ENCODE data around the gene SMYD3.
"Not testable (repeated sequence)": the region's sequence is repeated elsewhere in the genome, so short reads cannot be mapped to it uniquely, and the experiment has no call there.

The SMYD3 gene

DNA sequence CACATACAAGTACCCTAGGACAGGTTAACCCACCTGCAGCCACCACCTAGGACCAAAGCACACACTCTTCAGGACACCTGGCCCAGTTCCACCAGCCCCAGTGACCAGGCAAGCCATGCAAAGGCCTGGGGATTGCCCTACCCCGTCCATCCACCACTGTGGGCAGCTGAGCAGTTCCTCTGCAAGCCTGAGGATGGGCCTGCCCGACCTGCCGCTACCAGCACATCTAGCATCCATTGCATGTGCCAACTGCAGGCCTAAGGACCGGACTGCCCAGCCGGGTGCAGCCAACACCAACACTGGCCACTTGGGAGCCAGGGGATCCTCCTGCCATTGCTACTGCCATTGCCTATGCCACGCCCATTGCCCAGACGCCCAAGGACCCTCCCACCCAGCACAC is 558.3 kb downstream of the SMYD3 start:
- H3K4me1 ChIP-seq (ENCODE audit: control insufficient read depth in 1 of 2, insufficient read depth in 2 of 2, low read length in 2 of 2), result no peaks in the 10 kb centered on the region
- no peaks in the 10 kb centered on the region for H3K27me3 ChIP-seq (ENCODE audit: low read depth, low read length)
- H3K4me3 ChIP-seq (ENCODE audit: low read depth in 1 of 2, low read length in 2 of 2), result no peak overlapping the region
- H3K36me3 ChIP-seq (ENCODE audit: control insufficient read depth in 1 of 2, insufficient read depth in 2 of 2, low read length in 2 of 2), result no peaks in the 10 kb centered on the region
- no peak overlapping the region for H3K27ac ChIP-seq (ENCODE audit: low read length)
- H3K9me3 ChIP-seq (ENCODE audit: control insufficient read depth in 1 of 2, low read length in 2 of 2), result peaks cover 0 to 5% of the 10 kb centered on the region in 2 donors

DNA sequence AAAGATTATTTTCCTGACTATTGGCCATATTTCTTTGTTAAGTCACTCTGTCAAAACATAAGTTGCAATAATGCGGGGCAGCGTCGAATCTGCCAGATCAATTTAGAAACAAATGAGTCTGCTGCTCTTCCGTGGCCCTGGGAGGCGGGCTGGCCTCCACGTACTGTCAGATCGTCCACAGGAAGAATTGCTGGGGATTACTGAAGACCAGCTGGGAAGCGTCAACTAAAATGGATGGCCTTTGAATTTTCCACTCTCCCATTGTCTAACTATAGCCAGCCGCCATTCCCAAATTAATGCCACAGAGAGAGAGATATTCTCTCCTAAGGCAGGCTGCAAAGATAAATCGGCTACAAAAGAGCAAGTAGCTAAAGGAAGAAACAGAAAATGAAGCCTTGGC is 560.2 kb downstream of the SMYD3 start:
- Histone ChIP-seq H3K4me3 (ENCODE audit: low read depth in 1 of 2, low read length in 2 of 2) (peak overlapping the region; percentile 33 to 35), H3K27ac (ENCODE audit: low read length) (peak overlapping the region; percentile 13), H3K9me3 (ENCODE audit: control insufficient read depth in 1 of 2, low read length in 2 of 2) (peaks cover 0 to 5% of the 10 kb centered on the region in 2 donors), H3K27me3 (ENCODE audit: low read depth, low read length) (no peaks in the 10 kb centered on the region), H3K36me3 (ENCODE audit: control insufficient read depth in 1 of 2, insufficient read depth in 2 of 2, low read length in 2 of 2) (no peaks in the 10 kb centered on the region), H3K4me1 (ENCODE audit: control insufficient read depth in 1 of 2, insufficient read depth in 2 of 2, low read length in 2 of 2) (no peaks in the 10 kb centered on the region)

DNA sequence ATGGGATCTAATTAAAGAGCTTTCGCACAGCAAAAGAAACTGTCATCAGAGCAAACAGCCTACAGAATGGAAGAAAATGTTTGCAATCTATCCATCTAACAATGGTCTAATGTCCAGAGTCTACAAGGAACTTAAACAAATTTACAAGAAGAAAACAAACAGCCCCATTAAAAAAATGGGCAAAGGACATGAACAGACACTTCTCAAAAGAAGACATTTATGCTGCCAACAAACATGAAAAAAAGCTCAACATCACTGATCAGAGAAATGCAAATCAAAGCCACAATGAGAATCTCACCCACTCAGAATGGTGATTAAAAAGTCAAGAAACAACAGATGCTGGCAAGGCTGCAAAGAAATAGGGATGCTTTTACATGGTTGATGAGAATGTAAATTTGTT is 561.9 kb downstream of the SMYD3 start:
- not testable (repeated sequence) for H3K36me3 ChIP-seq (ENCODE audit: control insufficient read depth in 1 of 2, insufficient read depth in 2 of 2, low read length in 2 of 2); H3K4me1 ChIP-seq (ENCODE audit: control insufficient read depth in 1 of 2, insufficient read depth in 2 of 2, low read length in 2 of 2); H3K9me3 ChIP-seq (ENCODE audit: control insufficient read depth in 1 of 2, low read length in 2 of 2); H3K4me3 ChIP-seq (ENCODE audit: low read depth in 1 of 2, low read length in 2 of 2); H3K27me3 ChIP-seq (ENCODE audit: low read depth, low read length); H3K27ac ChIP-seq (ENCODE audit: low read length)

DNA sequence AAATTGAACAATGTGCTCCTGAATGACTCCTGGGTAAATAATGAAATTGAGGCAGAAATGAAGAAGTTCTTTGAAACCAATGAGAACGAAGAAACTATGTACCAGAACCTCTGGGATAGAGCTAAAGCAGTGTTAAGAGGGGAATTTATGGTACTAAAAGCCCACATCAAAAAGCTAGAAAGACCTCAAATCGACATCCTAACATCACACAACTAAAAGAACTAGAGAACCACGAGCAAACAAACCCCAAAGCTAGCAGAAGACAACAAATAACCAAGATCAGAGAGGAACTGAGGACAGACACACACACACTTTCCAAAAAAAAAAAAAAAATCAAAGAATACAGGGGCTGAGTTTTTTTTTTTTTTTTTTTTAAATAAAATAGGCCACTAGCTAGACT is 564.2 kb downstream of the SMYD3 start:
- H3K36me3 ChIP-seq (ENCODE audit: control insufficient read depth in 1 of 2, insufficient read depth in 2 of 2, low read length in 2 of 2), result no peaks in the 10 kb centered on the region
- no peaks in the 10 kb centered on the region for H3K27me3 ChIP-seq (ENCODE audit: low read depth, low read length)
- H3K9me3 ChIP-seq (ENCODE audit: control insufficient read depth in 1 of 2, low read length in 2 of 2), result peaks cover 0 to 5% of the 10 kb centered on the region in 2 donors
- no peak overlapping the region for H3K27ac ChIP-seq (ENCODE audit: low read length)
- no peak overlapping the region for H3K4me3 ChIP-seq (ENCODE audit: low read depth in 1 of 2, low read length in 2 of 2)
- H3K4me1 ChIP-seq (ENCODE audit: control insufficient read depth in 1 of 2, insufficient read depth in 2 of 2, low read length in 2 of 2), result no peaks in the 10 kb centered on the region

DNA sequence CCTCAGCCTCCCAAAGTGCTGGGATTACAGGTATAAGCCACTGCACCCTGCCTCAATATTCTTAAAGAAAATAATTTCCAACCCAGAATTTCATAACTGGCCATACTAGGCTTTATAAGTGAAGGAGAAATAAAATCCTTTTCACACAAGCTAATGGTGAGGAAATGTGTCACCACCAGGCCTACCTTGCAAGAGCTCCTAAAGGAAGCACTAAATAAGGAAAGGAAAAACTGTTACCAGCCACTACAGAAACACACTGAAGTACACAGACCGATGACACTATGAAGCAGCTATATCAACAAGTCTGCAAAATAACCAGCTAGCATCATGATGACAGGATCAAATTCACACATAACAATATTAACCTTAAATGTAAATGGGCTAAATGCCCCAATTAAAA is 565.3 kb downstream of the SMYD3 start:
- not testable (repeated sequence) for H3K4me1 ChIP-seq (ENCODE audit: control insufficient read depth in 1 of 2, insufficient read depth in 2 of 2, low read length in 2 of 2); H3K27me3 ChIP-seq (ENCODE audit: low read depth, low read length); H3K27ac ChIP-seq (ENCODE audit: low read length); H3K9me3 ChIP-seq (ENCODE audit: control insufficient read depth in 1 of 2, low read length in 2 of 2); H3K36me3 ChIP-seq (ENCODE audit: control insufficient read depth in 1 of 2, insufficient read depth in 2 of 2, low read length in 2 of 2); H3K4me3 ChIP-seq (ENCODE audit: low read depth in 1 of 2, low read length in 2 of 2)

DNA sequence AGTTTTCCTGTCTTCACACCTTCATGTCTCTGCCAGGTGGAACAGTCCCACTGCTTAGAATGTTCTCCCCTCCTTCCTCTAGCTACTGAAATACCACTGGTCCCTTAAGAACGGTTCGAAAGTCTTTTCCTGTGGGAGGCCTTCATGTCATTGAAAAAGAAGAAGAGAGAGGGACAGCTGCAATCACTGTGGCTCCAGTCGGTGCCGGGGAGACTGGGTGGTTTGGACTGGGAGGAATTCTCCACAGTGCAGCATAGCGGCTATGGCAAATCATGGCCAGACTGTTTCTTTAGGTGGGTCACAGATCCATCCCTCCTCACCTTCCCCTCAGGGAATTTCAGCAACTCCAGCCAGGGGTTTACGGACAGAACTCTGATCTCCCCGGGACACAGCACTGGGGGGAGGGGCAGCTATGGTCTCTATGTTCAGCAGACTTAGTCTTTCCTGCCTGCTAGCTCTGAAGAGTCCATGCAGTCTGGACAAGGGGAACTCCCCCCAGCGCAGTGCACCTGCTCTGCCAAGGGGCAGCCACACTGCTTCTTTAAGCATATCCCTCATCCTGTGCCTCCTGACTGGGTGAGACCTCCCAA is 567.2 kb downstream of the SMYD3 start:
- Histone ChIP-seq H3K36me3 (ENCODE audit: control insufficient read depth in 1 of 2, insufficient read depth in 2 of 2, low read length in 2 of 2) (no peaks in the 10 kb centered on the region), H3K27ac (ENCODE audit: low read length) (no peak overlapping the region)

DNA sequence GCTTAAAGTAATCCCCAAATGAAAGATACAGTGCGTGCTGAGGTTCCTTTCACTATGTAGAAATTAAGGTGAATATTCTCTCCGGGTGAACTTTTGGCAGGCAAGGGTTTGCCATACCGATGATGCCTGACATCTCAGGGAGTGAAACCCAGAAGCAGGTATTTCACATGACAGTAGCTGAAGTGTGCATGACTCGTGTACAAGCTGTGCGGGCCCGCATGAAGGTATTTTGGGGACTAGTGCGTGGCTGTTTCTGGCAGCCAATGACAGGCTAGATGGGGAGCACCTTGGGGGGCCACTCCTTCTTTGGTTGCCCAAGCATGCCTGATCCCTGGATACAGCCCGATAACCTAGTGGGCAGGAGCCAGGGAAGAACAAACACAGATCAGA is 569.0 kb downstream of the SMYD3 start:
- no peaks in the 10 kb centered on the region for H3K36me3 ChIP-seq (ENCODE audit: control insufficient read depth in 1 of 2, insufficient read depth in 2 of 2, low read length in 2 of 2)
- H3K4me3 ChIP-seq (ENCODE audit: low read depth in 1 of 2, low read length in 2 of 2), result no peak overlapping the region
- no peak overlapping the region for H3K27ac ChIP-seq (ENCODE audit: low read length)
- no peaks in the 10 kb centered on the region for H3K4me1 ChIP-seq (ENCODE audit: control insufficient read depth in 1 of 2, insufficient read depth in 2 of 2, low read length in 2 of 2)
- no peaks in the 10 kb centered on the region for H3K27me3 ChIP-seq (ENCODE audit: low read depth, low read length)
- H3K9me3 ChIP-seq (ENCODE audit: control insufficient read depth in 1 of 2, low read length in 2 of 2), result no peaks in the 10 kb centered on the region

More for the DNA sequence above, 567.2 kb downstream of the SMYD3 start:
- H3K4me1 ChIP-seq (ENCODE audit: control insufficient read depth in 1 of 2, insufficient read depth in 2 of 2, low read length in 2 of 2), result no peaks in the 10 kb centered on the region
- H3K27me3 ChIP-seq (ENCODE audit: low read depth, low read length), result no peaks in the 10 kb centered on the region
- H3K9me3 ChIP-seq (ENCODE audit: control insufficient read depth in 1 of 2, low read length in 2 of 2), result no peaks in the 10 kb centered on the region
- no peak overlapping the region for H3K4me3 ChIP-seq (ENCODE audit: low read depth in 1 of 2, low read length in 2 of 2)

DNA sequence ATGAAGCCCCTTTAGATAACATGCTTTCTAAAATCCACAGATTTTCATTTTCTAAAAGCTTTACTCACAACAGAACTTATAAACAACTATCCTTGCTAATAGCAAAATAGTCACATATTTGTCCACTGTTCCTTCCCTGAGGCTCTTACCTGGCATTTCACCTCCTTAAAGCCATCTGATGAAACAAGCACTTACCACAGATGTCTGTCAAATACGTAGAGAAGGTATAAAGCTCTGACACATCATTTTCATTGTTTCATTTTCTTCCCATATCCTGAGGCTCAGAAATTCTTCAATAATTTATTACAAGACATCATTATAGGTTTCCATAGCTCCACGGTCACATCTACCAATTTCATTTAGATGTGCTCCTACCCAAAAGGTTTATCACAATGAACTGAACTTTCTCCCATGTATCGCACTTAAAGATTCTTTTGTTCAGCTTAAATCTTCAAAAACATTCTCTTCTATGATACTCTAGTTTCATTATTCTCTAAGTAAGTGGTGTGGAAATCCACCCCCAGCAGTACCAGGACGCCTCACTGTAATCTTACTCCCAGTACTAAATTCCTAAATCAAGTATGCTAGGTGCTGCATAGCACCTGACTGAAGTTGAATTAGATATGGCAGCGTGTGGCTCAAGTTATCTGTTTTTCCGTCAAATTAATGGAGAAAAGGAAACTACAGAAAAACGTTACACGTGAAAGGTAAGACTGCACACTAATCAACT is 569.6 kb downstream of the SMYD3 start:
- H3K36me3 ChIP-seq (ENCODE audit: control insufficient read depth in 1 of 2, insufficient read depth in 2 of 2, low read length in 2 of 2), result no peaks in the 10 kb centered on the region
- H3K27me3 ChIP-seq (ENCODE audit: low read depth, low read length), result no peaks in the 10 kb centered on the region
- H3K4me1 ChIP-seq (ENCODE audit: control insufficient read depth in 1 of 2, insufficient read depth in 2 of 2, low read length in 2 of 2), result no peaks in the 10 kb centered on the region
- no peaks in the 10 kb centered on the region for H3K9me3 ChIP-seq (ENCODE audit: control insufficient read depth in 1 of 2, low read length in 2 of 2)
- H3K4me3 ChIP-seq (ENCODE audit: low read depth in 1 of 2, low read length in 2 of 2), result no peak overlapping the region
- no peak overlapping the region for H3K27ac ChIP-seq (ENCODE audit: low read length)

DNA sequence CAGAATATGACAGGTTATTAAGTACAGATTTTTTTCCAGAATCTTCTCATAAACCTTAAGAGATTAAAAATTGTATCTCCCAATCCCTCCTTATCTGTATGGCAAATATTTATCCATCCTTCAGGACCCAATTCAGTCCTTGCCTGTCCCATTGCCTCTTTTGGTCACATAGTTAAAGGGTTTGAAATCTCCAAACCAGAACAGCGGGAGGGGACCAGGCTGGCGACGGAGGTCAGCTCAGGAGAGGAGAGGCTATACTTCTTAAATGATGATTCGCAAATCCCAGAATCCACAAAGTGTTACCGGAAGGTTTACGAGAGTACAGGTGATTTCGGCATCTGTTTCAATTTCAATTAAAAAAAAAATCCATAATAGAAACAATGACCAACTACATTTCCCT is 572.7 kb downstream of the SMYD3 start:
- H3K4me1 ChIP-seq (ENCODE audit: control insufficient read depth in 1 of 2, insufficient read depth in 2 of 2, low read length in 2 of 2), result peaks cover 0 to 6% of the 10 kb centered on the region in 2 donors
- H3K27me3 ChIP-seq (ENCODE audit: low read depth, low read length), result no peaks in the 10 kb centered on the region
- H3K27ac ChIP-seq (ENCODE audit: low read length), result no peak overlapping the region
- H3K4me3 ChIP-seq (ENCODE audit: low read depth in 1 of 2, low read length in 2 of 2), result no peak overlapping the region
- H3K9me3 ChIP-seq (ENCODE audit: control insufficient read depth in 1 of 2, low read length in 2 of 2), result no peaks in the 10 kb centered on the region
- no peaks in the 10 kb centered on the region for H3K36me3 ChIP-seq (ENCODE audit: control insufficient read depth in 1 of 2, insufficient read depth in 2 of 2, low read length in 2 of 2)

DNA sequence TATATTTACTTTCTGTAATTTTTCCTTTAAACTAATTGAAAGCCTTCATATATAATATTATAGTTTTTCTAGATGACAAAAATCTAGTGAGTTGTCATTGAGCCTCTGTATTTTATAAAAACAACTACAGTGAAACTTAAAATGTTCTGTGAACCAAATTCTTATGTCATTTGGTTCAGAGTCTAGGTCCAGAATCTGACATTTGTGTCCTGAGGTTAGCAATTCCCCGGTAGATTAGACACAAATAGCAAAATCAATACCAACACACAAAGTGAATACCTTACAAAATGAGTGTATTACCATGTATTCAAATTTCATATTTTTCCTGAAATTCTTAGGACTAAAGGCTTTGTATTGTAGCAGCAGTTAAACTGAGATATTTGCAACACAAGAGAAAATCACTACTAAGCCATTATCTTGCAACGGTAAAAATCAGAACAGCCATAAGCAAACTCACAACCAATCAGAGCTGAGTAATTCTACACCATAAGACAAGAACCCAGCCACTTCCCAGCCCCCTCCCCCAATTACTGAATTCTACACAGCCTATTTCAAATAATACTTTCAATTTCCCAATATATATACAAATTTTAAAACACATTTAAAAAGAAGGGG is 573.5 kb downstream of the SMYD3 start:
- H3K27me3 ChIP-seq (ENCODE audit: low read depth, low read length), result no peaks in the 10 kb centered on the region
- H3K4me3 ChIP-seq (ENCODE audit: low read depth in 1 of 2, low read length in 2 of 2), result no peak overlapping the region
- peaks cover 0 to 6% of the 10 kb centered on the region in 2 donors for H3K4me1 ChIP-seq (ENCODE audit: control insufficient read depth in 1 of 2, insufficient read depth in 2 of 2, low read length in 2 of 2)
- H3K36me3 ChIP-seq (ENCODE audit: control insufficient read depth in 1 of 2, insufficient read depth in 2 of 2, low read length in 2 of 2), result no peaks in the 10 kb centered on the region
- no peaks in the 10 kb centered on the region for H3K9me3 ChIP-seq (ENCODE audit: control insufficient read depth in 1 of 2, low read length in 2 of 2)
- H3K27ac ChIP-seq (ENCODE audit: low read length), result no peak overlapping the region

DNA sequence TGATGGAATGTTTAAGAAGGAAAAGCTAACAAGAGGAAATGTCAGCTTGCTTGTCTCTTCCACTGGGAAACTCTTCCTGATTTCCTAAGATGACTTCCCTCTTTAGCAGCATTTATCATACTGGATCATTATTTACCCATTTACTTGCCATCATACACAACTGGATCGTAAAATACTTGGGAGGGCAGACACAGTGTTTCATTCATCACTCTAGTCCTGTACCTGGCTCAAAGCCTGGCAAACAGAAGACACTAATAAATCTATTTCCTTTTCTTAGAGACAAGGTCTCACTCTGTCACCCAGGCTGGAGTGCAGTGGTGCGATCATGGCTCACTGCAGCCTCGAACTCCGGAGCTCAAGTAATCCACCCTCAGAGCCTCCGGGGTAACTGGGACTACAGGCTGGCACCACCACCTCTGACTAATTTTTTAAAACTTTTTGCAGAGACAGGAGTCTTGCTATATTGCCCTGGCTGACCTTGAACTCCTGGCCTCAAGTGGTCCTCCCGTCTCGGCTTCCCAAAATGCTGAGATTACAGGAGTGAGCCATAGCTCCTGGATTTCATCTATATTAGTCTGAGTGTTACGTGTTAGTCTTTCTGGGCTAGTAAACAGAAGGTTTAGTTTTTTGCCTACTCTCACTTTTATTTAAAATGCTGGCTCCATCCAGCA is 574.6 kb downstream of the SMYD3 start:
- Histone ChIP-seq H3K27ac (ENCODE audit: low read length) (no peak overlapping the region), H3K9me3 (ENCODE audit: control insufficient read depth in 1 of 2, low read length in 2 of 2) (no peaks in the 10 kb centered on the region), H3K36me3 (ENCODE audit: control insufficient read depth in 1 of 2, insufficient read depth in 2 of 2, low read length in 2 of 2) (peaks cover 0 to 1% of the 10 kb centered on the region in 2 donors), H3K4me1 (ENCODE audit: control insufficient read depth in 1 of 2, insufficient read depth in 2 of 2, low read length in 2 of 2) (peaks cover 0 to 6% of the 10 kb centered on the region in 2 donors), H3K4me3 (ENCODE audit: low read depth in 1 of 2, low read length in 2 of 2) (no peak overlapping the region), H3K27me3 (ENCODE audit: low read depth, low read length) (no peaks in the 10 kb centered on the region)

Data from muscle layer of duodenum (tissue), 2 donors.